Measurements from ENCODE around the gene TRAPPC8.

- TF ChIP-seq CTCF (IDR thresholded peaks at IDR 0.05 in 2 of 3, conservative IDR thresholded peaks at IDR 0.05 in 1 of 3; ENCODE audit: borderline replicate concordance in 1 of 3, insufficient read depth in 1 of 3, low read depth in 2 of 3, low read length in 2 of 3): no peak
- TF ChIP-seq REST (IDR thresholded peaks at IDR 0.05; ENCODE audit: low read depth): no peak
- no peak for TF ChIP-seq POLR2AphosphoS5 (IDR thresholded peaks at IDR 0.05; ENCODE audit: low read depth, low read length)
- no peak for TF ChIP-seq EZH2 (IDR thresholded peaks at IDR 0.05)
- no peak for TF ChIP-seq MAX (IDR thresholded peaks at IDR 0.05)
These were observed 58.9 kb downstream of the TRAPPC8 start for GRCh38 chr18:31884020-31884419.
